ENCODE measurements around the gene LPP. TPM values are rescaled to one million over a fixed set of nuclear protein-coding genes. Genes with fewer than 3 reads are reported as not detected.

LPP gene
- polyA plus RNA-seq, 2 of the 4 experiments (the other 2 are of a cell fraction) = 11.0 to 30.8 TPM

DNA sequence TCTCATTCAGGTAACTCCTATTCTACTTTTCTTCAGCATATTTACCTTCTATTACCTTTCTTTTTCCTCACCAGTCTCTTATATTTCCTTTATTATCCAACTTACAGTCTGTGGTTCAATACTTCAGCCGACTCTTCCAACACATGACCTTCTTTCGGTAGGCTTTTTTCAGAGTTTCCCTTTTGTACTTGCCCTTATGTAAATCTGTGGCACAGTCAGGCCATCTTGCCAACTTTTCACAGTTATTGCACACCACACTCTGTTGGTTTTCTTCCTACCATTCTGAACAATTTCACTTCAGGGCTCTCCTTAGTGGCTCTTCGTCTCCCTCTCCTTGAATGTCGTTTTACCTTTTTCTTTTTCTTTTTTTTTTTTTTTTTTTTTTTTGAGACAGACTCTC lies 427.8 kb downstream of the LPP start (continued):
- TF ChIP-seq MYC (IDR thresholded peaks at IDR 0.05; ENCODE audit: borderline replicate concordance, low read length) = no peak
- TF ChIP-seq ZNF302 (CRISPR knock-in tag; IDR thresholded peaks at IDR 0.05) = no peak

DNA sequence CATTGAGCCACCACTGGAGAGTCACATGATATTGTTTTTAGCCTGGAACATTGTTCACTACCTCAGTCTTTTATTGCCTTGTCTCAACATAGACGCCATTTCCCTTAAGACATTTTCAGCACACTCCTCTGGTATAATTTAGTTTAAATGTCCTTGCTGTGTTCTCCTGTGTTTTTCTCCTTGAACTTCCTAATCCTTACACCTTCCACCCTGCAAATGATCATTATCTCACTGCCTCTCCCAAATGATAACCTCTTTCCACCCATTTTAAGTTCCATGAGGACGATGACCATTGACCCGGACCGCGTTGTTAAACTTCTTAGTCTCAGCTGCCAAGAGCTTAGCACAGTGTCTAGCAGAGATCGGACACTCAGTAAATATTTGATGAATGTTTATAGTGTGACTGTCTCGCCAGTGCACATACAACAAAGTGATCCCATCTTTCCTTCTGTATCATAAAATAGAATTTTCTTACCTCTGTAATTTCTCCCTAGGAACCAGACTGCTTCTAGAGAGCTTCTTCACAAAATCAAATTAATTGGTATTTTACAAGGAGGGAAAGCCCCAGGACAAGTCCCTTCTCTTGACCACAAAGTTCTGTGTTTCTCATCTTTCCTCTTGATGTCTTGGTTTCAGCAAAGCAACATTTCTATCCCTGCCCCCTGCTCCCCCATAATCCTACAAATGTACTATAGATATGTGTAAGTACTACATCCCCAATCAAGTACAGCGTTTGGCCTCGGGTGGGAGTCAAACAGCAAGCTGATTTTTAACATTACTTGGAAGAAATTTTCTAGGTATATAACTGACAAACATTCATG lies 429.6 kb downstream of the LPP start:
- H3K4me2 ChIP-seq = peak overlapping the region; percentile 93
- TF ChIP-seq GATA3 (IDR thresholded peaks at IDR 0.05; ENCODE audit: borderline replicate concordance) = peak; percentile 21; the same call in 1 of the 2 replicates
- no peak for TF ChIP-seq RNF2 (IDR thresholded peaks at IDR 0.05; ENCODE audit: borderline replicate concordance, low read depth)
- no peak for TF ChIP-seq HOXB5 (CRISPR knock-in tag; IDR thresholded peaks at IDR 0.05)
- no peak for TF ChIP-seq ZNF302 (CRISPR knock-in tag; IDR thresholded peaks at IDR 0.05)
- no peak for TF ChIP-seq ZSCAN20 (CRISPR knock-in tag; IDR thresholded peaks at IDR 0.05)
- no peak for TF ChIP-seq HDAC2 (IDR thresholded peaks at IDR 0.05)
- 0 out of 2 replicates have a peak, but pooled peaks have one; percentile 20 for TF ChIP-seq MAX (IDR thresholded peaks at IDR 0.05)
- H3K27ac ChIP-seq = peak overlapping the region; percentile 84 to 88
- peak in 1 of 2 experiments; percentile 39 for DNase-seq (ENCODE audit: low read depth in 1 of 2, low spot score in 1 of 2)
- H3K9me3 ChIP-seq = no peaks in the 10 kb centered on the region
- H3K4me3 ChIP-seq = peak overlapping the region; percentile 20; the same call in 1 of the 3 replicates
- POLR2A ChIA-PET = interaction anchor here (1.3 kb wide), 1 partner anchor 838 kb away, joined by 3 read pairs; the partner anchor contains the start of gene BCL6
- 3% methylated on average over 9 of the region's 9 CpGs for WGBS (ENCODE audit: missing lambda C conversion rate)
- H3K4me1 ChIP-seq = peaks cover 32% of the 10 kb centered on the region
- peak; percentile 43 for FAIRE-seq
- ATAC-seq = peak; percentile 34 to 87; a peak in 4 of 6 replicates
- CTCF ChIA-PET = interaction anchor here (1.1 kb wide), 1 partner anchor 370 kb away, joined by 3 read pairs; no protein-coding TSS in a partner anchor

- FAIRE-seq = no peak
- peak in 1 of 2 experiments; percentile 69; a peak in 3 of 6 replicates for ATAC-seq
- Histone ChIP-seq H3K4me2 (peak overlapping the region; percentile 93), H3K9me3 (no peaks in the 10 kb centered on the region), H3K4me1 (peaks cover 32% of the 10 kb centered on the region), H3K4me3 (peak overlapping the region; percentile 20; the same call in 1 of the 3 replicates), H3K27ac (peak overlapping the region; percentile 84 to 88)
- WGBS (ENCODE audit: missing lambda C conversion rate) = 9% methylated on average over 4 of the region's 4 CpGs
- ChIA-PET CTCF (interaction anchor here (1.1 kb wide), 1 partner anchor 370 kb away, joined by 3 read pairs; no protein-coding TSS in a partner anchor), POLR2A (interaction anchor here (1.3 kb wide), 1 partner anchor 839 kb away, joined by 3 read pairs; the partner anchor contains the start of gene BCL6)
- TF ChIP-seq HDAC2 (IDR thresholded peaks at IDR 0.05) (no peak), NPAS2 (CRISPR knock-in tag; IDR thresholded peaks at IDR 0.05; ENCODE audit: borderline replicate concordance) (no peak), CEBPB (IDR thresholded peaks at IDR 0.05) (peak; percentile 22 to 46; a peak in 3 of 4 replicates), NFE2L2 (conservative IDR thresholded peaks at IDR 0.05; ENCODE audit: low read length) (peak; percentile 43; the same call in 1 of the 2 replicates), MAFK (IDR thresholded peaks at IDR 0.05; ENCODE audit: partially characterized antibody) (peak; percentile 74), FOSL2 (IDR thresholded peaks at IDR 0.05) (no peak), FOSL2 (CRISPR knock-in tag; IDR thresholded peaks at IDR 0.05) (peak; percentile 51; the same call in 1 of the 2 replicates)
- peak in 1 of 2 experiments; percentile 45 for DNase-seq (ENCODE audit: low read depth in 1 of 2, low spot score in 1 of 2)
Measured at GRCh38 chr3:188584162-188584529, 430.2 kb downstream of the LPP start.

- Histone ChIP-seq H3K27ac (peak overlapping the region; percentile 84 to 88), H3K4me3 (no peak overlapping the region), H3K4me1 (peaks cover 32% of the 10 kb centered on the region), H3K9me3 (no peaks in the 10 kb centered on the region), H3K4me2 (peak overlapping the region; percentile 93)
- ChIA-PET POLR2A (no interaction called here), CTCF (no interaction called here)
- WGBS (ENCODE audit: missing lambda C conversion rate) = 45% methylated on average over 4 of the region's 4 CpGs
- no peak for DNase-seq (ENCODE audit: low read depth in 1 of 2, low spot score in 1 of 2)
- ATAC-seq = peak in 1 of 2 experiments; percentile 27; a peak in 1 of 6 replicates
- no peak for FAIRE-seq
- TF ChIP-seq EP300 (IDR thresholded peaks at IDR 0.05) (no peak), RAD21 (conservative IDR thresholded peaks at IDR 0.05 in 1 of 2, IDR thresholded peaks at IDR 0.05 in 1 of 2) (peak in 1 of 2 experiments; percentile 35; a peak in 2 of 5 replicates)
Measured at GRCh38 chr3:188584958-188585689, 431.2 kb downstream of the LPP start.
